Loucy (cell line): ENCODE data around the gene ABHD6.

Experiments
- H2AFZ ChIP-seq: fragments of 200-600 bp; sonication (generic); 2 replicates; pipeline ENCODE4 v1.6.0; 2016; ENCODE audit warnings: antibody characterized with exemption, mild to moderate bottlenecking, low read length, moderate library complexity
- H3F3A ChIP-seq: fragments of 200-600 bp; 2 replicates; pipeline ENCODE4 v1.6.0; 2016; ENCODE audit warnings: antibody characterized with exemption, low read depth, mild to moderate bottlenecking
- H3K27me3 ChIP-seq: fragments of 200-600 bp; sonication (generic); 2 replicates; pipeline ENCODE4 v1.6.1; 2014; ENCODE audit warnings: low read length, mild to moderate bottlenecking; ENCODE audit not compliant: insufficient read depth, poor library complexity, severe bottlenecking
- H3K36me3 ChIP-seq: fragments of 200-600 bp; sonication (generic); 2 replicates; pipeline ENCODE4 v1.6.1; 2016; ENCODE audit warnings: low read length; ENCODE audit not compliant: insufficient read depth
- H3K4me1 ChIP-seq: fragments of 200-600 bp; sonication (generic); 2 replicates; pipeline ENCODE4 v1.5.1; 2014; ENCODE audit warnings: low read length, mild to moderate bottlenecking; ENCODE audit not compliant: insufficient read depth, poor library complexity, severe bottlenecking
- H3K4me2 ChIP-seq: fragments of 200-600 bp; sonication (generic); 2 replicates; pipeline ENCODE4 v1.6.0; 2014; ENCODE audit warnings: antibody characterized with exemption, low read length, low read depth, mild to moderate bottlenecking; ENCODE audit not compliant: poor library complexity, severe bottlenecking
- H3K4me3 ChIP-seq: fragments of 200-600 bp; sonication (generic); 2 replicates; pipeline ENCODE4 v1.5.1; 2014; ENCODE audit warnings: low read length, mild to moderate bottlenecking, mixed read lengths; ENCODE audit not compliant: poor library complexity, severe bottlenecking
- H3K79me2 ChIP-seq: fragments of 200-600 bp; sonication (generic); 2 replicates; pipeline ENCODE4 v1.6.1; 2014; ENCODE audit warnings: low read length; ENCODE audit not compliant: insufficient read depth
- H3K9ac ChIP-seq: fragments of 200-600 bp; sonication (generic); 2 replicates; pipeline ENCODE4 v1.6.0; 2014; ENCODE audit warnings: mild to moderate bottlenecking, low read depth, low read length, moderate library complexity; ENCODE audit not compliant: poor library complexity, severe bottlenecking
- H3K9me2 ChIP-seq: fragments of 200-600 bp; sonication (generic); replicated peaks from 2 replicates; pipeline ENCODE4 v1.6.1; 2016; ENCODE audit warnings: low read depth, low read length, mixed read lengths
- H3K9me3 ChIP-seq: fragments of 200-600 bp; sonication (generic); 2 replicates; pipeline ENCODE4 v1.6.1; 2014; ENCODE audit warnings: mild to moderate bottlenecking, antibody characterized with exemption, low read length, low read depth; ENCODE audit not compliant: insufficient read depth
- H4K20me1 ChIP-seq: fragments of 200-600 bp; sonication (generic); 2 replicates; pipeline ENCODE4 v1.6.0; 2014; ENCODE audit warnings: antibody characterized with exemption, low read length, mild to moderate bottlenecking; ENCODE audit not compliant: insufficient read depth, poor library complexity, severe bottlenecking
- CTCF ChIP-seq: fragments of 200-600 bp; sonication (generic); conservative IDR thresholded peaks from 2 replicates; pipeline ENCODE4 v1.5.1; 2014; ENCODE audit warnings: mild to moderate bottlenecking, antibody characterized with exemption, low read length
- EZH2phosphoT487 ChIP-seq: fragments of 200-600 bp; IDR thresholded peaks from 2 replicates; pipeline ENCODE4 v1.6.1; 2018; ENCODE audit warnings: antibody characterized with exemption, mild to moderate bottlenecking, moderate library complexity, borderline replicate concordance

Gene ABHD6

GRCh38 chr3:58307639-58308215 lies 70.1 kb downstream of the ABHD6 start:
- H3K27me3 ChIP-seq = no peaks in the 10 kb centered on the region
- peak overlapping the region; percentile 83 for H3K4me3 ChIP-seq
- H3K36me3 ChIP-seq = peaks cover 20% of the 10 kb centered on the region; the same call in 1 of the 2 replicates
- peak overlapping the region; percentile 92 for H3K4me2 ChIP-seq
- peaks cover 36% of the 10 kb centered on the region for H4K20me1 ChIP-seq
- no peaks in the 10 kb centered on the region for H3K9me3 ChIP-seq
- no peak overlapping the region for H2AFZ ChIP-seq
- TF ChIP-seq CTCF = peak; percentile 72
- TF ChIP-seq EZH2phosphoT487 = no peak
- H3K9ac ChIP-seq = peak overlapping the region; percentile 90
- no peaks in the 10 kb centered on the region for H3F3A ChIP-seq
- H3K9me2 ChIP-seq = no peaks in the 10 kb centered on the region
- peaks cover 53% of the 10 kb centered on the region for H3K79me2 ChIP-seq
- H3K4me1 ChIP-seq = peaks cover 16% of the 10 kb centered on the region

GRCh38 chr3:58308728-58309127 lies 71.1 kb downstream of the ABHD6 start:
- Histone ChIP-seq H3K4me2 (peak overlapping the region; percentile 92), H3K9ac (peak overlapping the region; percentile 90), H4K20me1 (peaks cover 36% of the 10 kb centered on the region), H3K36me3 (peaks cover 29% of the 10 kb centered on the region; the same call in 1 of the 2 replicates), H3K9me3 (no peaks in the 10 kb centered on the region), H3K9me2 (no peaks in the 10 kb centered on the region), H2AFZ (no peak overlapping the region), H3F3A (no peaks in the 10 kb centered on the region), H3K4me3 (peak overlapping the region; percentile 83), H3K4me1 (peaks cover 16% of the 10 kb centered on the region), H3K79me2 (peaks cover 53% of the 10 kb centered on the region), H3K27me3 (no peaks in the 10 kb centered on the region)
- TF ChIP-seq CTCF = no peak
- no peak for TF ChIP-seq EZH2phosphoT487

- Histone ChIP-seq H3K9me3 (no peaks in the 10 kb centered on the region), H4K20me1 (no peaks in the 10 kb centered on the region), H3K79me2 (no peaks in the 10 kb centered on the region), H3K4me2 (no peak overlapping the region), H3K9me2 (no peaks in the 10 kb centered on the region), H3K9ac (no peak overlapping the region), H3K4me1 (no peaks in the 10 kb centered on the region), H3K36me3 (peaks cover 51% of the 10 kb centered on the region; the same call in 1 of the 2 replicates), H2AFZ (no peak overlapping the region), H3K27me3 (no peaks in the 10 kb centered on the region), H3F3A (no peaks in the 10 kb centered on the region), H3K4me3 (no peak overlapping the region)
- no peak for TF ChIP-seq EZH2phosphoT487
- no peak for TF ChIP-seq CTCF
Observed at GRCh38 chr3:58317811-58318210, 80.2 kb downstream of the ABHD6 start.
